WTC11 (cell line): ENCODE results near the gene KRI1. TPM values are rescaled to one million over a fixed set of nuclear protein-coding genes. Genes with fewer than 3 reads are reported as not detected.

Experiments used
- ATAC-seq: fragments of 200-7000 bp; cut with Tn5 transposase; 2 replicates; pipeline ENCODE4 v1.10.0; 2021; ENCODE audit warnings: mild to moderate bottlenecking, moderate library complexity
- CTCF ChIA-PET: fragments of 300-600 bp; sonication (Branson Sonifier 250); formaldehyde crosslinking; loops from one replicate; lab custom pipeline; 2021; ENCODE audit warnings: antibody characterized with exemption; lab: Charles Lee
- POLR2A ChIA-PET: fragments of 350-600 bp; sonication (Branson Sonifier 250); formaldehyde crosslinking; loops from one replicate; lab custom pipeline; 2021; ENCODE audit warnings: antibody characterized with exemption; lab: Charles Lee
- DNase-seq: peaks from one replicate; pipeline ENCODE4 v3.0.0; 2021; ENCODE audit warnings: low spot score
- H3K27ac Mint-ChIP-seq: 2 replicates; pipeline ENCODE4 v1.8.0; 2021; ENCODE audit warnings: mixed read lengths
- H3K27me3 Mint-ChIP-seq: 2 replicates; pipeline ENCODE4 v1.8.0; 2021; ENCODE audit warnings: low read depth, mild to moderate bottlenecking, moderate library complexity, mixed read lengths
- H3K36me3 Mint-ChIP-seq: 2 replicates; pipeline ENCODE4 v1.8.0; 2021; ENCODE audit warnings: mixed read lengths
- H3K4me1 Mint-ChIP-seq: 2 replicates; pipeline ENCODE4 v1.8.0; 2022; ENCODE audit warnings: mixed read lengths
- H3K4me3 Mint-ChIP-seq: 2 replicates; pipeline ENCODE4 v1.8.0; 2021; ENCODE audit warnings: mild to moderate bottlenecking, moderate library complexity, mixed read lengths
- H3K9me3 Mint-ChIP-seq: 2 replicates; pipeline ENCODE4 v1.8.0; 2021; ENCODE audit warnings: mixed read lengths
- AR ChIP-seq: fragments of 250-450 bp; sonication (Bioruptor Pico); IDR thresholded peaks from 2 replicates; pipeline ENCODE4 v1.9.0; 2021; ENCODE audit warnings: mild to moderate bottlenecking
- ATF3 ChIP-seq: sonication (generic); formaldehyde crosslinking; conservative IDR thresholded peaks from 2 replicates; pipeline ENCODE4 v1.8.1; 2022; ENCODE audit warnings: mild to moderate bottlenecking, missing genetic modification reagents
- CBFB ChIP-seq: sonication (generic); formaldehyde crosslinking; IDR thresholded peaks from 2 replicates; pipeline ENCODE4 v1.8.1; 2022; ENCODE audit warnings: mild to moderate bottlenecking, low read depth, missing genetic modification reagents
- CDX4 ChIP-seq: fragments of 250-450 bp; sonication (Bioruptor Pico); IDR thresholded peaks from 2 replicates; pipeline ENCODE4 v1.9.0; 2021; ENCODE audit warnings: moderate library complexity, mild to moderate bottlenecking, inconsistent platforms, borderline replicate concordance
- E2F5 ChIP-seq: sonication (generic); formaldehyde crosslinking; IDR thresholded peaks from 2 replicates; pipeline ENCODE4 v1.8.1; 2022; ENCODE audit warnings: mild to moderate bottlenecking, moderate library complexity, missing genetic modification reagents
- FOXP1 ChIP-seq: sonication (generic); formaldehyde crosslinking; IDR thresholded peaks from 2 replicates; pipeline ENCODE4 v1.8.0; 2022; ENCODE audit warnings: missing genetic modification reagents, mild to moderate bottlenecking, moderate library complexity, borderline replicate concordance
- GTF2I ChIP-seq: fragments of 250-450 bp; sonication (Bioruptor Pico); conservative IDR thresholded peaks from 2 replicates; pipeline ENCODE4 v1.4.0; 2021; ENCODE audit warnings: mild to moderate bottlenecking
- JAZF1 ChIP-seq: fragments of 250-450 bp; sonication (Bioruptor Pico); IDR thresholded peaks from 2 replicates; pipeline ENCODE4 v1.9.0; 2021; ENCODE audit warnings: moderate library complexity, mild to moderate bottlenecking, inconsistent platforms
- MAX ChIP-seq: sonication (generic); formaldehyde crosslinking; IDR thresholded peaks from 2 replicates; pipeline ENCODE4 v1.8.0; 2022; ENCODE audit warnings: mild to moderate bottlenecking, missing genetic modification reagents
- NR1H2 ChIP-seq: sonication (generic); formaldehyde crosslinking; IDR thresholded peaks from 2 replicates; pipeline ENCODE4 v1.9.0; 2021; ENCODE audit warnings: mild to moderate bottlenecking, moderate library complexity, missing genetic modification reagents
- OVOL2 ChIP-seq: fragments of 250-450 bp; sonication (Bioruptor Pico); IDR thresholded peaks from 2 replicates; pipeline ENCODE4 v1.9.0; 2021; ENCODE audit warnings: mild to moderate bottlenecking, borderline replicate concordance
- PREB ChIP-seq: sonication (generic); formaldehyde crosslinking; IDR thresholded peaks from 2 replicates; pipeline ENCODE4 v1.8.1; 2022; ENCODE audit warnings: mild to moderate bottlenecking, missing genetic modification reagents, moderate library complexity, borderline replicate concordance
- RORB ChIP-seq: fragments of 250-450 bp; sonication (Bioruptor Pico); IDR thresholded peaks from 2 replicates; pipeline ENCODE4 v1.9.0; 2021; ENCODE audit warnings: mild to moderate bottlenecking
- SMAD3 ChIP-seq: sonication (generic); formaldehyde crosslinking; IDR thresholded peaks from 2 replicates; pipeline ENCODE4 v1.8.0; 2022; ENCODE audit warnings: missing genetic modification reagents, mild to moderate bottlenecking, borderline replicate concordance
- SMAD4 ChIP-seq: sonication (generic); formaldehyde crosslinking; IDR thresholded peaks from 2 replicates; pipeline ENCODE4 v1.8.0; 2022; ENCODE audit warnings: mild to moderate bottlenecking, missing genetic modification reagents
- TEAD1 ChIP-seq: sonication (generic); formaldehyde crosslinking; IDR thresholded peaks from 2 replicates; pipeline ENCODE4 v1.8.0; 2022; ENCODE audit warnings: mild to moderate bottlenecking, missing genetic modification reagents
- TP53 ChIP-seq: sonication (generic); formaldehyde crosslinking; IDR thresholded peaks from 2 replicates; pipeline ENCODE4 v1.8.1; 2023; ENCODE audit warnings: mild to moderate bottlenecking, missing genetic modification reagents
- USF2 ChIP-seq: sonication (generic); formaldehyde crosslinking; IDR thresholded peaks from 2 replicates; pipeline ENCODE4 v1.8.1; 2023; ENCODE audit warnings: mild to moderate bottlenecking, missing genetic modification reagents, moderate library complexity
- ZNF121 ChIP-seq: sonication (generic); formaldehyde crosslinking; IDR thresholded peaks from 2 replicates; pipeline ENCODE4 v1.8.0; 2023; ENCODE audit warnings: missing genetic modification reagents
- ZNF263 ChIP-seq: sonication (generic); formaldehyde crosslinking; IDR thresholded peaks from 2 replicates; pipeline ENCODE4 v1.8.1; 2022; ENCODE audit warnings: low read depth, mild to moderate bottlenecking, moderate library complexity, missing genetic modification reagents
- ZNF425 ChIP-seq: fragments of 250-450 bp; sonication (Bioruptor Pico); conservative IDR thresholded peaks from 2 replicates; pipeline ENCODE4 v1.9.0; 2021; ENCODE audit warnings: mild to moderate bottlenecking
- total RNA-seq: library from RNA; stranded (reverse); gene quantifications from 3 replicates; pipeline ENCODE4 v1.2.3, GENCODE V29; 2021

The KRI1 gene
- total RNA-seq, 1 experiment from 2014 or later, result 43.6 TPM

- no peaks in the 10 kb centered on the region for H3K36me3 Mint-ChIP-seq
- ChIA-PET POLR2A (no interaction called here), CTCF (interaction anchor here (0.6 to 1.1 kb wide), 3 partner anchors 43 to 324 kb away, joined by 3 read pairs; no protein-coding TSS in a partner anchor)
- DNase-seq (no peak), ATAC-seq (no peak)
- no peak overlapping the region for H3K27ac Mint-ChIP-seq
- H3K4me1 Mint-ChIP-seq, result peaks cover 2% of the 10 kb centered on the region; the same call in 1 of the 2 replicates
- no peak overlapping the region for H3K4me3 Mint-ChIP-seq
- no peak for TF ChIP-seq RORB (CRISPR knock-in tag)
- 0 out of 2 replicates have a peak, but pooled peaks have one; percentile 2 for TF ChIP-seq ZNF121 (CRISPR knock-in tag)
- H3K27me3 Mint-ChIP-seq, result peaks cover 9% of the 10 kb centered on the region
- no peaks in the 10 kb centered on the region for H3K9me3 Mint-ChIP-seq
Observed at GRCh38 chr19:10538204-10538983, 27.4 kb downstream of the KRI1 start.

- TF ChIP-seq RORB (CRISPR knock-in tag) (no peak), ZNF425 (CRISPR knock-in tag) (no peak), E2F5 (CRISPR knock-in tag) (no peak), TEAD1 (CRISPR knock-in tag) (no peak), GTF2I (CRISPR knock-in tag) (no peak), USF2 (CRISPR knock-in tag) (no peak), PREB (CRISPR knock-in tag) (no peak), TP53 (CRISPR knock-in tag) (no peak), SMAD3 (CRISPR knock-in tag) (no peak), MAX (CRISPR knock-in tag) (no peak), ATF3 (no peak), CDX4 (CRISPR knock-in tag) (no peak), JAZF1 (CRISPR knock-in tag) (no peak), NR1H2 (CRISPR knock-in tag) (no peak), CBFB (CRISPR knock-in tag) (no peak), AR (CRISPR knock-in tag) (no peak), ZNF263 (CRISPR knock-in tag) (no peak), SMAD4 (CRISPR knock-in tag) (no peak), FOXP1 (no peak), OVOL2 (CRISPR knock-in tag) (no peak)
- no peak overlapping the region for H3K27ac Mint-ChIP-seq
- H3K4me1 Mint-ChIP-seq, result no peaks in the 10 kb centered on the region
- H3K27me3 Mint-ChIP-seq, result peaks cover 12% of the 10 kb centered on the region
- ATAC-seq (no peak), DNase-seq (no peak)
- H3K36me3 Mint-ChIP-seq, result no peaks in the 10 kb centered on the region
- ChIA-PET CTCF (interaction anchor here (0.6 kb wide), 2 partner anchors 180 to 325 kb away, joined by 3 read pairs; no protein-coding TSS in a partner anchor), POLR2A (interaction anchor here (0.6 kb wide), 2 partner anchors 67 to 106 kb away, joined by 3 to 5 read pairs; no protein-coding TSS in a partner anchor)
- peaks cover 2% of the 10 kb centered on the region for H3K9me3 Mint-ChIP-seq
- H3K4me3 Mint-ChIP-seq, result no peak overlapping the region
Observed at GRCh38 chr19:10537668-10538067, 28.1 kb downstream of the KRI1 start.
